Measurements from ENCODE around the gene RASSF7. TPM values are rescaled to one million over a fixed set of nuclear protein-coding genes. Genes with fewer than 3 reads are reported as not detected.
"Not testable (repeated sequence)": the region's sequence is repeated elsewhere in the genome, so short reads cannot be mapped to it uniquely, and the experiment has no call there.

Gene RASSF7, protein sequence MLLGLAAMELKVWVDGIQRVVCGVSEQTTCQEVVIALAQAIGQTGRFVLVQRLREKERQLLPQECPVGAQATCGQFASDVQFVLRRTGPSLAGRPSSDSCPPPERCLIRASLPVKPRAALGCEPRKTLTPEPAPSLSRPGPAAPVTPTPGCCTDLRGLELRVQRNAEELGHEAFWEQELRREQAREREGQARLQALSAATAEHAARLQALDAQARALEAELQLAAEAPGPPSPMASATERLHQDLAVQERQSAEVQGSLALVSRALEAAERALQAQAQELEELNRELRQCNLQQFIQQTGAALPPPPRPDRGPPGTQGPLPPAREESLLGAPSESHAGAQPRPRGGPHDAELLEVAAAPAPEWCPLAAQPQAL
- 22.3 and 23.4 TPM in 2 replicates for total RNA-seq

- intact Hi-C loops (cut with micrococcal nuclease): loop anchor here (1.0 to 2.0 kb wide), 6 partner anchors 8 to 166 kb away; partner anchors contain the start of genes DEAF1 and TMEM80
Observed at GRCh38 chr11:560305-561147, at the start of gene RASSF7, which contains the start of gene LMNTD2. Gene RASSF7 (plus strand): TSS chr11:560970. CDS start chr11:561769, 799 bp downstream. Gene LMNTD2 (minus strand): TSS chr11:560738. CDS start chr11:560716, 22 bp downstream.

GRCh38 chr11:512761-513595, 47.8 kb upstream of the RASSF7 start:
- intact Hi-C loops (cut with micrococcal nuclease): no loop called here

DNA sequence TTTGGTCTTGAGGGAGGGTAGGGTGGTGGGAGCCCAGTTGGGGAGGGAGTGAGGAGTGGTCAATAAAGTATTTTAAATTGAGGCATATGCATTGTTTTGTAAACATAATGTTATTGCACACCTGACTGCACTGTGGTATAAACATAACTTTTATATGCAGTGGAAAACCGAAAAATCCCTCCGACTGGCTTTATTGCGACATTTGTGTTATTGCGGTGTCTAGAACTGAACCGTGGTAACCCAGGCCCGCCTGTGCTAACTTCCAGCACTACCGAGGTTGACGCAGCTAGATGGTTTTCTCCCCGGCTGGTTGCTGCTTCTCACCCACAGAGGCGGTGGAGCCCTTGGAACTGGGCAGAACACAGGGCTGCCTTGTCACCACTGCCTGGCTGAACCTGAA, 46.2 kb upstream of the RASSF7 start:
- intact Hi-C loops (cut with micrococcal nuclease): no loop called here

GRCh38 chr11:515131-515530, 45.6 kb upstream of the RASSF7 start:
- intact Hi-C loops (cut with micrococcal nuclease): no loop called here

GRCh38 chr11:516400-516799, 44.4 kb upstream of the RASSF7 start:
- intact Hi-C loops (cut with micrococcal nuclease): no loop called here

- intact Hi-C loops (cut with micrococcal nuclease): not testable (repeated sequence)
Observed at GRCh38 chr11:516918-517685, 43.7 kb upstream of the RASSF7 start.

GRCh38 chr11:518463-519202, 42.1 kb upstream of the RASSF7 start:
- intact Hi-C loops (cut with micrococcal nuclease): loop anchor here (1.0 to 2.0 kb wide), 3 partner anchors 11 to 68 kb away; partner anchors contain the start of genes HRAS, PTDSS2 and RNH1

- intact Hi-C loops (cut with micrococcal nuclease): no loop called here
Observed at GRCh38 chr11:520428-521176, 40.2 kb upstream of the RASSF7 start.

DNA sequence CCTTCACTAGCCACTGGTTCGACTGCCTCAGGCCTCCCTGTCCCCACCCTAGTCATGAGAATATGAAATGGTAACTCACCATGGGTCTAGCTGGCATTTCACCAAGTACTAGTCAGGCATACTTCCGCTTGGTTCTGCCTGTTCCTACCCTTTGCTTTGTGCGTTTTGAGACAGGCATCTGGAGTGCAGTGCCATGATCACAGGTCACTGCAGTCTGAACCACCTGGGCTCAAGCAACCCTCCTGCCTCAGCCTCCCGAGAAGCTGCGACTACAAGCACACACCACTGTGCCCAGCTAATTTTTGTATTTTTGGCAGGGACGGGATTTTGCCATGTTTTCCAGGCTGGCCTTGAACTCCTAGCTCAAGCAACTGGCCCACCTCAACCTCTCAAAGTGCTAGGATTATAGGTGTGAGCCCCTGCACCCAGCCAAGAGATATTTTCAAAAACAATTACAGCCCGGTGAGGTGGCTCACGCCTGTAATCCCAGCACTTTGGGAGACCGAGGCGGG, 39.5 kb upstream of the RASSF7 start:
- intact Hi-C loops (cut with micrococcal nuclease): no loop called here

DNA sequence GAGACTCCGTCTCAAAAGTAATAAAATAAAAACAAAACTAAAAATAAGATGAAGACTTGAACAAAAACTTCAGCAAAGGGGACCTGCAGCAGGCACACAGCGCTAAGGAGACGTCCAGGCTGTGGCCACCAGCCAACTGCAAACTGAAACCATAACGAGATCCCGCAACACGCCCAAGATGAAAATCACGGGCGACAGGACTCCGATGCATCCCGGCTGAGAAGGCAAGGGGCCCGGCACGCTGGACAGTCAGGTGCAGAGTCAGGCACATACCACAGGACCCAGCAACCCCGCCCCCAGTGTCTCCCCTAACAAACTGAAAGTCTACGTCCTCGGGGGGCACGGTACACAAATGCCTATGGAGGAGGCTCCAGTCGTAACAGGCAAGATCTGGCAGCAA, 34.6 kb upstream of the RASSF7 start:
- intact Hi-C loops (cut with micrococcal nuclease): no loop called here

DNA sequence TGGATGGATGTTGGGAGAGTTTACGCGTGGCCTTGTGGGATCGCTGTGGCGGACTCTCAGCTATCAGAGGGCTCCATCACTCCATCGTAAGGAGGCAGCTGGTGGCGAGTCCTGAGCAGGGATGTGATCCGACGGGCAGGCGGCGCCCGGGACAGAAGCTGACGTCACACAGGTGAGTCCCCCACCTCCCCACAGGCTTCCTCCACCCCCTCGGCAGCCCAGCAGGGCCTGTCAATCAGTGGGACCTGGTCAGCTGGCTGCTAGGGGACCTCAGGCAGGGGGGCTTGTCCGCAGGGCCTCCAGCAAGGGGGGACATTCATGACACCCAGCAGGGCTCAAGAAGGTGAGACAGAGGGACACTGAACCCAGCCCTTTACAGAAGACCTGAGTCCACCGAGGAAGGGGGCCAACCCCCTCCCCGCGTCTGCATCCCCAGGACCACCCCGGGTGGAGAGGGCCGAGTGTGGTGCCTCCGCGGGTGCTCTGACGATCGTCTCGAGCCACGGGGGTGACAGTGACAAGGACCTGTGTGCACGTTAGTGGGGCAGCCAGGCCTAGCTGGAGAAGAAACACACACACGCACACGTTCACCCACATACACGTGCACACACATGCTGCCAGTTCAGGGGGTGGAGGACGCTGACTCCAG, 32.5 kb upstream of the RASSF7 start:
- intact Hi-C loops (cut with micrococcal nuclease): no loop called here

DNA sequence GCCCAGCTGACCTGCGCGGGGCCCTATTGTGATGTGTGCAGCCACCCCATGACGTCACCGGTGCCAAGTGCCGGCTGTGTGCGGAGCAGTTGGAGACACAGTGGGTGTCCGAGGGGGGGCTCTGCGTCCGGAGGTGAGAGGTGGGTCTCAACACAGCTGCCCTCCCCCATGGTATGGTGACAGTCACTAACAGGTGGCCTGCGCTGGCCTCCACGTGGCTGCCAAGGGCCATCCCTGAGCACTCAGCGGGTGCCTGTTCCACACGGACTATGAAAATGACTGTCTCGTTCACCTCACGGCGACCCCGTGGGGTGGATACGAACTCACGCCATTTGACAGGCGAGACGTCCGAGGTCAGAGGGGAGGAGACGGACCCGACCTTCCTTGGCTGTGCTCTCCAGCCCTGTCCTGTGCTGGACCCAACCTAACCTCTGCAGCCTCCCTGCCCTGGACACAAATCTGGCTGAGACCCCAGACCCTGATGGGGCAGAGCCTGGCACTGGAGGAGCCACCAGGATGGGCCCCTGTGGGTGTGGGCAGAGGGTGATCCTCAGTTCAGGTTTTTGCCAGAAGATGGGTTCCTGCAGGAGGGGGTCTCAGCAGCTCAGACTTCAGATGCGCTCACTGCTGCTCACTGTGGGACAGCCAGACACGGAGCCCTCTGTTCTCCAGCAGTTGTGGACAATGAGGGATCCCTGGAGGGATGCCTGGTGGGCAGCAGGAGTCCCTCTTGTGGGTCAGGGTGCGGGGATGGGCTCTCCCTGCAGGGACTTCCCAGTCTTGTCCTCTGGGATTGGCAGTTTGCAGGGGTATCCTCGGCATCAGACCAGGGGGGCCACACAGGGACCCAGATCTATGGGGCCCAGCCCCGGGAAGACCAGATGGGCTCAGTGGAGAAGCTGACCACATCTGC, 31.7 kb upstream of the RASSF7 start:
- intact Hi-C loops (cut with micrococcal nuclease): no loop called here

DNA sequence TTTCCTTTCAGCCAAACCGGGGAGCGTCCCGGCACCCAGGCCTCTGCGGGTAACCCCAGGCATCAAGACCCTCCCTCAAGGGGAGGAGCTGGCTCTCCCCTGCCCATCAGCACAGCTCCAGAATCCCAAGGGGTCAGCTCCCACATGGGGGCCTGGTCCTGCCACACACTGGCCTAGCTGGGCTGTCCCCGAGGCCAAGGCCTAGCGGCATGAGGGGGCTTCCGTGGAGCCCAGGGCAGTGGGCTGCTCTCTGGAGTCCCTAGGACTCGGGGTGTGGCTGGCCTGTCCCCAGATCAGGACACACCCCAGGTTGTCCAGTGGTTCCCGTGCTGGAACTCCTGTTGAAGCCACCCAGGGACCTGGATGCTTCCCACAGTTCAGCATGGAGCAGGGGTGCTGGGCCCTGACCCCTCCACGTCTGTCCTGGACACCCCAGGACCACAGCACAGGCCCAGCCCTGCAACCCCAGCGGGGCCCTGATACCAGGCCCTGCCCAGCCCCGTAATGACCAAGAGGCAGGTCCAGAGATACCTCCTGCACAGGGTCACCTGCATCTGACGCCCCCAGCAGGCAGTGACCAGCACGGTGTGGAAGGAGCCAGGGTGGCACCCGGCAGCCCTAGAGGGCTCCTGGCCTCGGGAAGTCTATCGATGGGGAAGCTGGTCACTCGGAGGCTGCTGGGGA, 30.9 kb upstream of the RASSF7 start:
- intact Hi-C loops (cut with micrococcal nuclease): no loop called here

GRCh38 chr11:530960-531831, 29.6 kb upstream of the RASSF7 start:
- intact Hi-C loops (cut with micrococcal nuclease): no loop called here

GRCh38 chr11:531919-532526, 28.7 kb upstream of the RASSF7 start:
- intact Hi-C loops (cut with micrococcal nuclease): no loop called here
